GM21526 (cell line): ENCODE results near the gene MOBP.
A peak's percentile ranks its signal among the peaks of the same experiment; 100 is the strongest.
"Not testable (repeated sequence)": the region's sequence is repeated elsewhere in the genome, so short reads cannot be mapped to it uniquely, and the experiment has no call there.

Experiments
- ATAC-seq: cut with Tn5 transposase; IDR thresholded peaks from one replicate; pipeline ENCODE4 v1.9.1; 2021; ENCODE audit warnings: moderate library complexity; ENCODE audit not compliant: unreplicated experiment, low FRiP score

MOBP gene, protein sequence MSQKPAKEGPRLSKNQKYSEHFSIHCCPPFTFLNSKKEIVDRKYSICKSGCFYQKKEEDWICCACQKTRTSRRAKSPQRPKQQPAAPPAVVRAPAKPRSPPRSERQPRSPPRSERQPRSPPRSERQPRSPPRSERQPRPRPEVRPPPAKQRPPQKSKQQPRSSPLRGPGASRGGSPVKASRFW

DNA sequence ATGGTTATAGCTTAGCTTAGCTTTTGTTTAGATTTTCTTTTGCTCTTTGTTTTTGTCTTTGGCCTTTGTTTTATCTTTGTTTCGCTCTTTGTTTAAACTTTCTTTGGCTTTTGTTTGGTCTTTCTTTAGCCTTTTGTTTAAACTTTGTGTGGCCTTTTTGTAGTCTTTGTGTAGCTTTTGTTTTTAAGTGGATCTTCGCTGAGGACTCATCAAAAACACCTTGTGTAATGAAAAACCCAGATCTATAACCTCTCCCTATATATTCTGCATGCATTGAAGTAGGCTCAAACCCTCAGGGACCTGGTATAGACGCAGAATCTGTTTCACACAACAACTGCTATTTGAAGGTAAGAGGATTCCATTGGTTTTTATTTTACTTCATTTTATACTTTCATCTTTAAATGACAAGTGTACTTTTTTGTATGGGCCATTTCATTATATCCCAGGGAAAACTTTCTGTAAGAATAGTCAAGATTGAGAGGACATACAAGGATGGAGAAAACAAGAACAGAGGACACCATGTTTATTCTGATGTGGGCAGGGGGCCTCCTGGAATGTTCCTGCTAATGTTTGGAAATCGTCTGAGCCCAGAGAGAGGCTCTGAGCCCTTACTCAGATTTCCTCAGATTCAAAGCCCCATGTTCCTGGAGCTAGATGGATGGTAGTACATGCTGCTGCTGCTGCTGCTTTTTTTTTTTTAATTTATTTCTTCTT is at the start of gene MOBP:
Gene MOBP (plus strand): TSS at position 287 of the 714 bp plus-strand sequence. CDS start 34,390 bp downstream, outside the sequence.
- no peak for ATAC-seq

DNA sequence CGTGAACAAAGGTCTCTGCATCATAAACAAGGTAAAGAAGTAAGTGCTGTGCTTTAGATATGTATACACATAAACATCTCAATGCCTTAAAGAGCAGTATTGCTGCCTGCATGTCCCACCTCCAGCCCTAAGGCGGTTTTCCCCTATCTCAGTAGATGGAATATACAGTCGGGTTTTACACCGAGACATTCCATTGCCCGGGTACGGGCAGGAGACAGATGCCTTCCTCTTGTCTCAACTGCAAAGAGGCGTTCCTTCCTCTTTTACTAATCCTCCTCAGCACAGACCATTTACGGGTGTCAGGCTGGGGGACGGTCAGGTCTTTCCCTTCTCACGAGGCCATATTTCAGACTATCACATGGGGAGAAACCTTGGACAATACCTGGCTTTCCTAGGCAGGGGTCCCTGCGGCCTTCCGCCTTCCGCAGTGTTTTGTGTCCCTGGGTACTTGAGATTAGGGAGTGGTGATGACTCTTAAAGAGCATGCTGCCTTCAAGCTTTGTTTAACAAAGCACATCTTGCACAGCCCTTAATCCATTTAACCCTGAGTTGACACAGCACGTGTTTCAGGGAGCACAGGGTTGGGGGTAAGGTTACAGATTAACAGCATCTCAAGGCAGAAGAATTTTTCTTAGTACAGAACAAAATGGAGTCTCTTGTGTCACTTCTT is 48.8 kb upstream of the MOBP start:
- not testable (repeated sequence) for ATAC-seq

DNA sequence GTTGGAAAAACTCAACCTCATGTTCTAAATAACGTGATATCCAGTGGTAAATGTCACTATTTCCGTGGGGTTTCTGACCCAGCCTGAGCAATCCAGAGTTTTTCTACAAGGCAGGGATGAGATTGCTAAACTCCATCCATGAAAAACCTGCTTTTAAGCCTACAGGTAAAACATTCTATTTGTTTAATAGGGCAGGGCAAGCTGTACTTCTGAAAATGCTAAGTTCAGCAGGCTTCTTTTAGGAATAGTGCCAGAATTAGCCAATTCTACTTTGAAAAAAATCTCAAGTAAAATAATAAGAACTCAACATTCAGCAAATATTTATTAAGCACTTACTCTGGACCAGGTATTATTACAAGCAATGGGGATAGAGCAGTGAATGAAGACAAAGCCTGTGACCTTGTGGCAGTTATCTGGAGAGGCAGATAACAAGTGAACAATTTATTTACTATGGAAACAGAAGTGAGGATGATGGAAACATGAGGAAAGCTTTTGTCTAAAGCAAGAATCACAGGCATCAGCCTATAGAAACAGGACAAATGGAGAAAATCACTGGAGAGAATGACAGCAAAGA is 47.7 kb upstream of the MOBP start:
- no peak for ATAC-seq

DNA sequence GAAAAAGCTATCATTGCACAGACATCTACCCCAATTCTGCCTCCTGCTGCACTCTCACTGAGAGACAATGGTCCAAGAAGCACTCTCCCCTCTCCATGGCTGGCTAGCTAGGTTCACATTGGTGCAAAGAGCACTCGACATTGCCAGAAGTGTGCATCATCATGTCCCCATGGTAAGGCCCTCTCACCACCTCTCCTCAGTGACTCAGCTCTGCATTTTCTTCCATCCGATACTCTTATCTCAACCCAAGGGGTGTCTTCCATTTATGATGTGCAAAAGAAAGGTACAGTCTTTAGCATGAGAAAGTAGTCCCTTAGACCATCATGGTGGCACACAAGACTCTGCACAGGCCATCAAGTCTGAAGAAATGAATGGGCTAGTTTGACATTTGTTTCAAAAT is 46.9 kb upstream of the MOBP start:
- no peak for ATAC-seq

DNA sequence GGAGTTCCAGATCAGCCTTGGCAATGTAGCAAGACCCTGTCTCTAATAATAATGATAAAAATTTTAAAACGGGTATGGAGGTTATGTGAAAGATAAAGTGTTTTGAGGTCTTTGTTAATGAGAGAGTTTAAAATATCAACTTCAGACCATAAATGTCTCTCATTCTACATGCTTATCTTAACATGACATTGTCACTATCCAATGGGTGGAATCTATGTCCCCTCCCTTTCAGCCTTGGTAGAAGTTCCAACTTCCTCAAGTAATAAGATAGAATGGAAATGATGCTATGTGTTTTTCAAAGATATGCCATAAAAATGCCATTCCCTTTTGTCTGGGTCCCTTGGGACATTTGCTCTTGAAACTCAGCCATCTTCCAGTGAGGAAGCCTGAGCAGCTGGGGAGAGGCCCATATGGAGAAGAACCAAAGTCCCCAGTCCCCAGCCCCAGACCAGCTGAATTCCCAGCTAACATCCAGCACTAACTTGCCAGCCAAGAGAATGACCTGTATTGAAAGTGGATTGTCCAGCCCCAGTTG is 44.0 kb upstream of the MOBP start:
- ATAC-seq = no peak

- ATAC-seq = no peak
Observed at GRCh38 chr3:39426312-39426711, 41.2 kb upstream of the MOBP start.

DNA sequence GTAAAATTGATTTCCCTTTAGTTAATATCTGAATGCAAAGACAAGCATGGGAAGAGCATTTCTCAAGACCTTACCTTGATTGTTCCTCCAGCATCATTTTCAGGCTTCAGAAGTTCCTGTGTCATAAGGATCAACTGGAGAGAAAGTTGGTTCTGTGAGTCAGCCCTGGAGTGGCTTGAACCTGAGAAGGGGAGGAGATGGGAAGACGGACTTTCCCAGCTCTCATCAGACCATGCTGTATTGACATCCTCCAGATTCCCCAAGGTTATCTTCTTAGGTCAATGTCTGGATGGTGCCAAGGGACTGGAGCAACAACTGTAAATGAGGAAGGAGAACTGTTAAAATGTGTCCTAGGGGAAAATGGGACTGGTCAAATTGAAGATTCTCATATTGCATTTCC is 40.0 kb upstream of the MOBP start:
- ATAC-seq = no peak

GRCh38 chr3:39428745-39429201 is 38.7 kb upstream of the MOBP start:
- ATAC-seq = no peak

GRCh38 chr3:39429466-39429865 is 38.0 kb upstream of the MOBP start:
- ATAC-seq = no peak

DNA sequence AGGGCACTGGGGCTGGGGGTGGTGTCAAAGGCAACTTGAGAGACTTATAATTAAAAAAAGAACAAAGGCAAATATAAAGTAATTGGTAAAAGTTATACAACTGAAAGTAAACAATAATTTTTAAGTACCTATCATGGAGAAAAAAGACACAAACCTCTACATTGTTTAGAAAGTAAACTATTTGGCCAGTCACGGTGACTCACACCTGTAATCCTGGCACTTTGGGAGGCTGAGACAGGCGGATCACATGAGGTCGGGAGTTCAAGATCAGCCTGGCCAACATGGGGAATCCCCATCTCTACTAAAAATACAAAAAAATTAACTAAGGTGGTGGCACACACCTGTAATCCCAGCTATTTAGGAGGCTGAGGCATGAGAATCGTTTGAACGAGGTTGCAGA is 35.1 kb upstream of the MOBP start:
- no peak for ATAC-seq

- no peak for ATAC-seq
Observed at GRCh38 chr3:39433642-39434041, 33.8 kb upstream of the MOBP start.

DNA sequence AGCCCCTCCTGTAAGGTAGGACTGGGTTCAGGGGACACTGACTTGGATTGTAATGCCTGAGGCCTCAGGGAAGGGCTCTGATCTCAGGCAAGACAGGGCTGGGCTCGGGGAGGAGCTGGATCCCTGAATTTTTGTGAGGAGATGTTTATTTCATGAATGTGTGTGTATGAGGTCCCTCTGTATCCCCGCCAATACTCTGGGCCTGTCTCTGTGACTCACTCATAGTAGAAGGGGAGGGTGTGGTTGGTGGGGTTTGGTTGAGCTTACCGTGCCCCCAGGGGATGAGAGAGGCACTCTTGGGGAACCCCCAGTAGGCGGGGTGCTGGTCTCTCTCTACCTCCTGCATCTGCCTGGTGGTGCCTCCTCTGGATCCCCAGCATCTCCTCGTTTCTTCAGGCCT is 32.9 kb upstream of the MOBP start:
- no peak for ATAC-seq

DNA sequence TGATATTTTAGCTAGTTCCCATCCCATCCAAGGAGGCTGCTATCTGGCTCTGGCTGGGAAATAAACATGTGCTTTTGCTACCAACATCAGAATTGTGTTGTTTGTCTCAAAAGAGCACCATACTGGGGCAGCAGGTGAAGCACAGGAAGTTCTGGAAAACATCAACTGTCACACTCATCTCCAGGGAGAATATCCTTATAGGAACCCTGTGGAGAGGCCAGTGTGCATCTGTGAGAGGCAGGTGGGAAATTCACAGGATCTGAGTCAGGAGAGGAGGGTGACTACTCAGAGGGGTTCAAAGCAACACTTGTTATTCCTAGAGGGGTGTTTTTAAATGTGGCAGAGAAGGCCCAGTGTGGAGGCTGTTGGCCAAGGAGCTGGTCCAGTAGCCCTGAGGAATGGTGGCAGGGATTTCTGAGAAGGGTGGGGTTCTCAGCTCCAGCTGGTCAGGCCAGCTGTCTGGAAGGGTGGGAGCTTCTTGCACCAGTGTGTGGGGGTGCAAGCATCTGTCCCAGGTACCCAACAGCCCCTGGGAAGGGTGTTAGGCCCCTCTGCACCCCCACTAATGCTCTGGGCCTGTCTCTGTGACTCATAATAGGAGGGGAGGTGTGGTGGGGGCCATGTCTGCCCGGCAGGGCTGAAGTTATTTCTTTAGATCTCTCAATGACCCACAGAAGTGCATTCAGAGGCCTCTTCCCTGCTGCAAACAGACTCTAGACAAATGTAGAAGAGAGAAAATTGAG is 32.3 kb upstream of the MOBP start:
- ATAC-seq = no peak

GRCh38 chr3:39438880-39439279 is 28.6 kb upstream of the MOBP start:
- ATAC-seq = no peak

GRCh38 chr3:39440316-39440715 is 27.2 kb upstream of the MOBP start:
- ATAC-seq = no peak

GRCh38 chr3:39443530-39443929 is 23.9 kb upstream of the MOBP start:
- ATAC-seq = no peak

- ATAC-seq = no peak
Observed at GRCh38 chr3:39445927-39446326, 21.6 kb upstream of the MOBP start.

DNA sequence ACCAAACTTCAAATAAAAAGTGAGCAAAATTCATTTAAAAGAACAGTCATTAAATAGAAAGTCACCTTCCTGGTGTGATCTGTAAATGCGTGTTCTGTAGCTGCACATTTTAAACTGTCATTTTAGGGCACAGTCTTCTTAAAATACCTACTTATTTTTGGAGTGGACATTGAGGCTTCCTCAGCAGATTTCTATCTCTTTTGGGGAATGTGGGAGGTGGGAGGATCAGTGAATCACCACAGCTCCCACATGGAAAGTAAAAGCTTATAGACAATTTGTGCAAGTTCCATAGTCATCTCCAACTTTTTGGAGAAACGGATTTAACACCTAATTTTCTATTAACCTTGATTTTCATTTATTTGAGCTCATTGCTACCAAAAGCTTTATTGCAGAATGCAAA is 21.0 kb upstream of the MOBP start:
- ATAC-seq = no peak

DNA sequence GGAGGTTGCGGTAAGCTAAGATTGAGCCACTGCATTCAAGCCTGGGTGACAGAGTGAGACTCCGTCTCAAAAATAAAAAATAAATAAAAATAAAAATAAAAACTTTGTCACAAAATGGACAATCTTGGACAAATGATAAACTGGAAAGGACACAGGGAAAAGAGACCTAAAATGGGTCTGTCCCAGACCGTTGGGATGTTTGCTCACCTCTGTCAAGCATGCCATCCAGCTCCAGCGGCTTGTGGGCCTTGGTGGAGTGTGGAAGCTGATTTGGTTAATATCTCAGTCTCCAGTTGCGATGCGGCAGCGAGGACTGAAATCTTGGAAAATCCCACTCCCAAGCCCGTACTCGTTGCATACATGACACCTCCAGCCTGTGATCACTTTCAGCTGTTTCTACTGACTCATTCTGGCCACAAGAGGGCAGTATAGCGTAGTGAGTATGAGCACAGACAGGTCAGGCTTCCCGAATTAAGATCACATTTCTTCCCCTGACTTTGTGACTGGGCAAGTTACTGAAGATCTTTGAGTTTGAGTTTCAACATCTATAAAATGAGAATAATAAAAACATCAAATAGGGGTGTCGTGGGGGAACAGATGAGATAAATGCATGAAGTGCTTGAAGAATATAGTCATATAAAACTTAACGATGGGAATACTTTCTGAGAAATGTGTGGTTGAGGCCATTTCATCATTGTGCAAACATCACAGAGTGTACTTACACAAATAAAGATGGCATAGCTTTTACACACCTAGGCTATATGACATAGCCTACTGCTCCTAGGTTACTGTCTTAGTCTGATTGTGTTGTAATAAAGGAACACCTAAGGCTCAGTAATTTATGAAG is 19.6 kb upstream of the MOBP start:
- ATAC-seq = peak; percentile 89
